Renal pelvis (tissue), 4 donors: ENCODE results near the gene CLN3. TPM values are rescaled to one million over a fixed set of nuclear protein-coding genes. Genes with fewer than 3 reads are reported as not detected.
"Not testable (repeated sequence)": the region's sequence is repeated elsewhere in the genome, so short reads cannot be mapped to it uniquely, and the experiment has no call there.

Experiments
- DNase-seq: peaks from one replicate; pipeline ENCODE4 v3.0.0-alpha.2; 2013
- polyA plus RNA-seq, 3 donors: library from polyadenylated mRNA; unstranded; fragments of 120-200 nt; gene quantifications; one replicate each; pipeline ENCODE4 v1.2.1, GENCODE V29; 2013; ENCODE audit not compliant: insufficient read length in 3 of 3

CLN3 gene
- polyA plus RNA-seq, 3 donors = 31.5 to 41.8 (median 37.9) TPM

DNA sequence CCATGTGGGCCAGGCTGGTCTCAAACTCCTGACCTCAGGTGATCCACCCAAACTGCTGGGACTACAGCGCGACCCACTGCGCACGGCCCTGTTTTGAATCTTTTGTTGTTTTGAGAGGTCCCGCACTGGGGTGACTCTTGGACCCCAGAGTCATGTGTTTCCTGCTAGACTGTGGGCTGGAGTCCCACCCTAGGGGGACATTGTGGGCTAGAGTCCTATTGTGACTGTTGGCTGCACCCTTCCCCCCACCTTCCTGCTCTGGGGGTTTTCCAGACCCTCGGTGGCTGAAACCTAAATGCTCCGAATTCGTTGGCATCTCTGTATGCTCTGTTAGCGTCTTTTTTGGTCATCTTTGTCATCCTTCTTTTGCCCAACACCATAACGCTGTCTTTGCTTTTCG lies 30.9 kb upstream of the CLN3 start:
- DNase-seq = no peak

DNA sequence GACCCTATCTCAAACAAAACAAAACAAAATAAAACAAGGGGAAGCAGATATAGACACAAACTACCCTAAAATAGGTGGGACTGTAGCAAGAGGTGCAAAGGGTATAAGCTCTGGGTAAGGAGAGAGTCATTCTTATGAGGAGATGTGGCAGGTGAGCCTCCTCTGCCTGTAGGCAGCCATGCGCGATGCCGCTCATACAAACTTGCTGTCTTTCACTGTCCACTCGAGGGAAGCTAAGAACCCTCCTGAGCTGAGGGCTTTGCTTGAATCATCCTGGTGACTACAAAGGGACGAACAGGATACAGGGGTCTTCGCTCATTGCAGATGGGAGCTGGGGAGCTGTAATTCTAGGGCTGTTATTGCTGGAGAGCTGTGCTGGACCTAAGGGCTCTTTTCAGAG lies 29.6 kb upstream of the CLN3 start:
- no peak for DNase-seq

DNA sequence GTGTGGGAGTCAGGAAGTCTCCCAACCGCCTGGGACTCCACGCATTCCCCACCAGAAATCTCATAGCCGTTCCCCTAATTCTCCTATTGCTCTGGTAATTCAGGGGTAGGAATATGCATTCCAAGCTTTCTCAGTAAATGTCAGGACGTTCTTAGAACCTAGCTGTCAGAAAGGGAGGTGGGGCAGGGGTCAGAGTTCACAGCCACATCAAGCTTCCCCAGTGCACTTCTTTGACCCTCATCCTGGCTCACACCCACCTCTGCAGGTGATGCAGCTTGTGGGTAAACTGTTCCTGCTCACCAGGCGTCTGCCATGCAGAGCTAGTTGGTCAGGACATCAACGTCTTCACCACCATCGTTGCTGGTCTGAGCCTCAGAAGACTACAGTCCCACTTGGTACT lies 28.8 kb upstream of the CLN3 start:
- no peak for DNase-seq

DNA sequence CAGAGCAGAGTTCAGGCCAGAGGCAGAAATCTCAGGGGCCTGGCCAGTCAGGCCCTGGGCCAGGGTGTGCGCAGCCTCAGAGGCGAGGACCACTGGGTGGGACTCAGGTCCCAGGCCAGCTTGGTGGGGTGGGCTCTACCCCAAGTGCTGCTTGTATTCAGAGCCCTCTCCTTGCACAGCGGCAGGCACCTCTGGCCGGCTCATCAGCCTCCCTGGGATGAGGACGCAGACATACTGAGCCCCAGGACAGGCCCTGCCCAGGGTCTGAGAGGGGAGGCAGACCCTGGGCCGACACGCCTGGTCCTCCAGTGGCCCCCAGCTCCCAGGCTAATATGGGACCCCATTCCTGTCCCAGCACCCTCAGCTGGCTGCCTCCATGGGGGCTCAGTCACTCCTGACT lies 22.4 kb upstream of the CLN3 start:
- no peak for DNase-seq

DNA sequence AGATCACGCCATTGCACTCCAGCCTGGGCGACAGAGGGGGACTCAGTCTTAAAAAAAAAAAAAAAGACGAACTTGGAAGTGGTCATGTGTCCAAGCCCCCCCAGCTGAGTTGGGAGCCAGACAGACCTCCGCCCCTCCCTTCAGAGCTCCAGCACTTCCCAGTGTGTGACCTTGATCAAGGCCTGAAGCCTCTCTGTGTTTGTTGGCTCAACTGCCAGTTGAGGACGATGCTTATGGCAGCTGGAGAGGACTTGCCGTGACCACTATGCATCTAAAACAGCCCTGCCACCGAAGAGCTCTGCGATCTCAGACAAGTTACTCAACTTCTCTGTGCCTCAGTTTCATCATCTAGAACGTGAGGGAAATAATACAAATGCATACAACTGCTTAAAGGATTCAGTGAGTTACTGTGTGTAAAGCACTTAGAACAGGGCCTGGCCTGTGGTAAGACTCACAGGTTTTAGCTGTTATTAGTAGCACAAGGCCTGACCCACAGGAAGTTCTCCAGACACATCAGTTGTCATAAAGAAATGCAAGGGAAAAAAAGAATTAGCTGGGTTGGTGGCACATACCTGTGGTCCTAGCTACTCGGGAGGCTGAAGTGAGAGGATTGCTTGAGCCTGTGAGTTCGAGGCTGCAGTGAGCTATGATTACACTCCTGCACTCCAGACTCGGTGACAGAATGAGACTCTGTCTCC lies 21.8 kb upstream of the CLN3 start:
- DNase-seq = no peak

DNA sequence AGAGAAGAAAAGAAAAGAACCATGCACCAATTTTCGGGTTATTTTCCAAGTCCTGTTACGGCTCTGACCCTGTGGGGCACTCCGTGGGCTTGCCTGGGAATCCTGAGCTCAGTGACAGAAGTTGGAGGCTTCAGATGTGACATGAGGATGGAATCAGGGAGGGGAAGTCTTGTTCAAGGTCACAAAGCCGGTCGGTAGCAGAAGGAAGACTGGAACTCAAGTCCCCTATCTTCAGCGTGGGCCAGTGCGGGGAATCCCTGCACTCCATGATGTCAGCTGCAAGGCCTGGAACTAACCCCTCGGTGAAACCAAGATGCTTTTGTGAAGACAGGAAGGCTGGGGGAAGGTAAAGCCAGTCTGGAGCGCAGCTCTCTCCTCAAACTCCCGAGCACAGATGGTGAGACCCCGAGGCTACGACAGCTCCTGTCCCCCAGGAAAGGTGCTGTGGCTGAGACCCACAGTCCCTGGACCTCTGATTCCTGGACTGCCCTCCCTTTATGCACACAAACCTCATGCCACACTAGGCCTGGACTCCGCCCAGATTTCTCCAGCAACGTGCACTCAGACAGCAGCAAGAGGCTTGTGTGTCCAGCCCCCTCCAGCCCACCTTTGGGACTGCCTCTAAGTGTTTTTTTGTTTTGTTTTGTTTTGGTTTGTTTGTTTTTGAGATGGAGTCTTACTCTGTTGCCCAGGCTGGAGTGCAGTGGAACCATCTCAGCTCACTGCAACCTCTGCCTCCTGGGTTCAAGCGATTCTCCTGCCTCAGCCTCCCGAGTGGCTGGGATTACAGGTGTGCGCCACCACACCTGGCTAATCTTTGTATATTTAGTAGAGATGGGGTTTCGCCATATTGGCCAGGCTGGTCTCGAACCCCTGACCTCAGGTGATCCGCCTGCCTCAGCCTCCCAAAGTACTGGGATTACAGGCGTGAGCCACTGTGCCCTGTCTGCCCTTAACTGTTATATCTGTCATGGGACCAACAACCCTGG lies 20.2 kb upstream of the CLN3 start:
- DNase-seq = no peak

DNA sequence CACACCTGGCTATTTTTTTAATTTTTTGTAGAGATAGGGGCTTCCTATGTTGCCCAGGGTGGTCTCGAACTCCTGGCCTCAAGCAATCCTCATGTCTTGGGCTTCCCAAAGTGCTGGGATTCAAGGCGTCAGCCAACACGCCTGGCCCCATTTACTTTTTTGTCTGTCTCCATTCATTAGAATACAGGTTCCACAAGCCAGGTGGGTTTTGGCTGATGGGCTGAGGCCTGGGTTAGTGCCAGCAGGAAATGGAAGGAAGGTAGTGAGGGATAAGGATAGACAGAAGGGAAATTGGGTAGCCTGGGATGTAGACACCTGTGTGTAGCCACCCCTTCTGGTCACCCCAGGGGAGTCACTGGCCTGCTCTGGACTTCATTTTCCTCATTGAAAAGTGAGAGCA lies 19.2 kb upstream of the CLN3 start:
- DNase-seq = no peak

DNA sequence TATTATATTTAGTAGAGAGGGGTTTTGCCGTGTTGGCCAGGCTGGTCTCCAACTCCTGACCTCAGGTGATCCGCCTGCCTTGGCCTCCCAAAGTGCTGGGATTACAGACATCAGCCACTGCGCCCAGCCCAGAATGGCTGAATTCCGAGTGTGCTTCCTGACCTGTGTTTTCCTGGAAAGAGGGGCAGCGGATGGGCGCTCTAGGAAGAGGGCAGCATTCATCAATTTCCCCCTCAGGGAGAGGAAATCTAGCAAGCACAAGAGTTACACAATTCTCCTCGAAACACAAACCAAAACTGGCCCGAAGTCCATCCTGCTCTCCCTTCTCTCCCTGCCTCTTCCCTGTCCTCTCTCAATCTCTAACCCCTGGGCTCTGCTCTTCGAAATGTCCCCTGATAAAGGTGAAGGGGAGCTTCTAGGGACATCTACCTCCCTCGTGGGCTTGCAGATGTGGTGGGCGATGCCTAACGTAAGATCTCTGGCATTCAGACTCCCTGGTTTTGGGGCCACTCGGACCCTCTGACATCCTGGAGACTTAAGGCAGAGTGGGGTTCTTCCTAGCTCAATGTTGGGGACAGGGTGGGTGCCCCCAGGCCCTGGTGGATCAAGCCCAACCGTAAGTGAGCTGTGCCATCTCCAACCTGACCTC lies 13.7 kb upstream of the CLN3 start:
- no peak for DNase-seq

DNA sequence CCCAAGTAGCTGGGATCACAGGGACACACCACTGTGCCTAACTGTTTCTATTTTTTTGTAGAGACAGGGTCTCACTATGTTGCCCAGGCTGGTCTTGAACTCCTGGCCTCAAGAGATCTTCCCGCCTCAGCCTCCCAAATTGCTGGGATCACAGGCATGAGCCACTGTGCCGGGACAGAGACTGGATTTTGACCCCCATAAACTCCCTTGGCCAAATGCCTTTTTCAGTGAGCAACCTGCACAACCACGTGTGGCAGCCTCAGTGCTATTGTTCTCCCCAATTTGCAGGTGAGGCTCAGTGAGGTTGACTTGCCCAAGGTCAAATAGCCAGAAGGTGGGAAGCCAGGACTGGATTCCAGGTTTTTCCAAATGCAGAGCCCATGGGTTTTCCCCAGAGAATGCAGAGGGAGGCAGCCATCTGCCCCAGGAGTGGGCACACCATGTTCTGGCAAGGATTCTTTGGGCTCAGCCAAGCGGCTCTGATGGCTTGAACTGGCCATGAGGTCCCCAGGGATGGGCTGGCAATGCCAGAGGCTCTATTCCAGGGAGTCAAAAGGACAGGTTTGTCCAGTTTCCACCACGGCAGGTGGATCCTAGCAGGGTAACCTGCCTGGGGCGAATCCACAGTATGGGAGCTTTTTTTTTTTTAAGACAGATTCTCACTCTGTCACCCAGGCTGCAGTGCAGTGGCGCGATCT lies 13.0 kb upstream of the CLN3 start:
- DNase-seq = peak; percentile 16

DNA sequence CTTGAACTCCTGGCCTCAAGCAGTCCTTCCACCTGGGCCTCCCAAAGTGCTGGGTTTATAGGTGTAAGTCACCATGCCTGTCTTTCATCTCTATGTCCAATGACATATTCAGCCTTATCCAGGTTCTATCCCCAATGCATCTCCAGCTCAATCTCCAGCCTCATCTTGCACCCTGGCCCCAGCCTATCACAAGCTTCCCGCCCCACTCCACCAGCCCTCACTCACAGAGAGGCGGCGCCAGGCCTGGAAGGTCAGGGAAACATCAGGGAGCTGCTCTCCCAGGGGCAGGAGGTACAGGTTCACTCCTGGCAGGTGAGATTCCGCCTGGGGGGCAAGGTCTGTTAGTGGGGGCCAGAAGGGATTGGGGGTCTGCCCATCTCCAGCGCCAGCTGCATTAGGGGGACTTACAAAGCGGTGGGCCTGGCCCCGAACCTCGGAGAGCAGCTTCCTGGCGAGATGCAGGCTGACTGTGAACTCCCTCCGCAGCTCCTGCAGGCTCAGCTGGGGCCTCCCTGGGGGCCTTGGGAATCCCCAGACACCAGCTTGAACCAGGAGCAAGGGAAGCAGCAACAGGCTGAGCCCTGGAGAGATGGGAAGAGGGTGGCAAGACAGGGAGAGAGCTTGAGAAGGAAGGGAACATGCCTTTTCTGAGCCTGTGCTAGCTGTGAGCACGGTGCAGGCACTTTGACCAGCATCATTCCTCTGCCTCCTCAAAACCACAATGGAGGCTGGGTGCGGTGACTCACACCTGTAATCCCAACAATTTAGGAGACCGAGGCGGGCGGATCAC lies 11.8 kb upstream of the CLN3 start:
- DNase-seq = no peak

DNA sequence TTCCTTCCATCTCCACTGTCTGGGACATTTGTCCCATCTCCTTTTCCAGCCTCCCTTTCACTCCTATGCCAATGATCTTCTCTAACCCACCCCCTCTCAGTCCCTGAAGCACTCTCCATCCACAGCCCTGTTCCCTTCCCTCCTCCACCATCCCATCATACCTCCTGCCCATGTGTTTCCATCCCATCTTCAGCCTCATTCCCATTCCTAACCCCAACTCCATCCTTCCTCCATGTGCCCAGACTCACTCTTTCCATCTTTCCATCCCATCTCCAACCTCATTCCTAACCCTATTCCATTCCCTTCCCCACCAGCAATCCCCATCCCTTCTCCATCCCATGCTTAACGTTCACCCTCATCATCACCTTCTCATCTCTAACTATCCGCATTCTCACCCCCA lies 10.4 kb upstream of the CLN3 start:
- DNase-seq = no peak

DNA sequence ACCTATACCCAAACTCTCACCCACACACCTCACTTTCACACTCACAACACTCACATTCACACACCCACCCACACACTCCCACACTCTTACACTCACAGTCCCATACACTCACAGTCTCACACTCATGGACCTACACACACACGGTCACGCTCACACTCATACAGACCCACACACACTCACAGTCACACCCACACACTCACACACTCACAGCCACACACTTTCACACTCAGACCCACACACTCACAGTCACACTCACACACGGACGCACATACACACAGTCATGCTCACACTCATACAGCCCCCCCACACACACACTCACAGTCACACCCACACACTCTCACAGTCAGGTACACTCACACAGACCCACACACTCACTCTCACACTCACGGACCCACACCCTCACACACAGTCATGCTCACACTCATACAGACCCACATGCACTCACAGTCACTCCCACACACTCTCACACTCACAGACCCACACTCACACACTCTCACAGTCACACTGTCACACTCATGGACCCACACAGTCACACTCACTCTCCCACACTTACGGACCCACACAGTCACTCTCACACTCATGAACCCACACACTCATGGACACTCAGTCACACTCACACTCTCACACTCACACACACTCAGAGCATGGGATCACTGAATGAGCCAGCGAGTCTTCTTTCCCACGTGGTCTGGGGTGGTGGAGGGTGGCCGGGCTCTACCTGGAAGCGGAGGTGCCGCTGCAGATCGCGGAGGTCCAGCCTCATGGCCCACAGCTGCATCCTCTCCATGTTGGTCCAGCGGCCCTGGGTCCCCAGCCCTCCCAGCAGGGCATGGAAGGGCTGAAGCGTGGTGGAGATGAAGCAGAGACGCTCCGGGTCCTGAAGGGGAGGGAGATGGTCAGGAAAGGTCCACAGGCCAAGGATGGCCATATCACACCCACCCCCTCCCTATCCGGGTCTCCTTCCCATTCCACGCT lies 9.7 kb upstream of the CLN3 start:
- DNase-seq = no peak

DNA sequence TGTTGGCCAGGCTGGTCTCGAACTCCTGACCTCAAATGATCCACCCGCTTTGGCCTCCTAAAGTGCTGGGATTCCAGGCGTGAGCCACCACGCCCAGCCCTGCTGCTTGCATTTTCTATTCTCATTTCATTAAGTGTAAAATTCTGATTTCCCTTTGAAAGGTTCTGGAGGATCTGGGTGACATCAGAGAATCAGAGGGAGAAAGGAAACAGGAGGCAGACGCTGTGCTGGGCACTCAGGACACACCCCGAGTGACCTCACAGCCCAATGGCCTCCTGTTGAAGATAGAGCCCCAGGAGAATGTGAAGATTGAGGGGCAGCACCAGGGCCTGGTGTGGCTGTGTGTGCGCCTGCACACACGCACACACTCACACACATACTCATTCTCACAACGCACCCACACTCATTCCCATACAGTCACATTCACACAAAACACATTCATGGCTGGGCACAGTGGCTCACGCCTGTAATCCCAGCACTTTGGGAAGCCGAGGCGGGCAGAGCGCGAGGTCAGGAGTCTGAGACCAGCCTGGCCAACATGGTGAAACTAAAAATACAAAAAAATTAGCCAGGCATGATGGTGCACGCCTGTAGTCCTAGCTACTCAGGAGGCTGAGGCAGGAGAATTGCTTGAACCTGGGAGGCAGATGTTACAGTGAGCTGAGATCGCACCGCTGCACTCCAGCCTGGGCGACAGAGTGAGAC lies 8.8 kb upstream of the CLN3 start:
- not testable (repeated sequence) for DNase-seq

DNA sequence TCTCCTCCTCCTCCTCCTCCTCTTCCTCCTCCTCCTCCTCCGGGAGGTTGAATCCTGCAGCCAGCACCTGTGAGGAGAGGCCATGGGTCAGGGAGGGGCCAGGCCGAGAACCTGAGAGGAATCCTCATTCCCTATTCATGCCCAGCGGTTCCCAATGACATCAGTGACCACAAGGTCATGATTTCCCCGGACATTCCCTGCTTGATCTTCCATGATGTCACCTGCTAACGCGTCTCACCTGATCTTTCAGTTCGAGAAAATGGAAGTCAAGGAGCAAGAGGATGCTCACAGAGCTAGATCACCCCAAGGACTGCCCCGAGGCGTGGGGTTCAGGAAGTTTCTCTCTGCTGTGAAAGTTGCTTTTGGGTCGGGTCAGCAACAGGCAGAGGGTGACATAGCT lies 8.0 kb upstream of the CLN3 start:
- no peak for DNase-seq

DNA sequence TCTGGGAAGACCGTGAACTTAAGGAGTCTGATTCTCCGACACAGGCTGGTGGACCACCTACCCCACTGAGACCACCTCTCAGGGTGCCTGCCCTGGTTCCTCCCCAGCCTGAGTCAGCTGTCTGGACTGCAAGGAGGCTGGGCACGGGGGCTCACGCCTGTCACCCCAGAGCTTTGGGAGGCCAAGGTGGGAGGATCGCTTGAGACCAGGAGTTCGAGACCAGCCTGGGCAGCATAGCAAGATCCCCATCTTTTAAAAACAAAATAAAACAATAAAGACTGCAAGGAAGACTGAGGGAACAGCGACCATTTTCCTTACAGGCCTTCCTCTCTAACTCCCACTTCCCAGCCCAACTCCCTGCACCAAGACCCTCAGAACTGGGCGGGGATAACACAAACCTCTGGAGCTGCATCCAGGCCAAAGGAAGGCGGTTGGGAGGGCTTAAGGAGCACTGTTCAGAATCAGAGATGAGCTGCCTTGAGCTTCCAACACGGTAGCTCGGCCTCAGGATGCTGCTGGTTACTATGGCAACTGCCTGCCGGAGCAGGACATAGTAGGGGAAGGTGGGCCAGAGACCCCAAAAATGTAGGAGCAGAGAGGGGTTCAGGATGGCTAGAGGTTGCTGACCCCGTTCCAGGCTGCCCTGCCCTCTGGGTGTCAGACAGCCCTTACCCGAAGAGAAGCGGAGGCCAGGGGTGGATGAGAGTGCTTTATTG lies 7.0 kb upstream of the CLN3 start:
- no peak for DNase-seq

DNA sequence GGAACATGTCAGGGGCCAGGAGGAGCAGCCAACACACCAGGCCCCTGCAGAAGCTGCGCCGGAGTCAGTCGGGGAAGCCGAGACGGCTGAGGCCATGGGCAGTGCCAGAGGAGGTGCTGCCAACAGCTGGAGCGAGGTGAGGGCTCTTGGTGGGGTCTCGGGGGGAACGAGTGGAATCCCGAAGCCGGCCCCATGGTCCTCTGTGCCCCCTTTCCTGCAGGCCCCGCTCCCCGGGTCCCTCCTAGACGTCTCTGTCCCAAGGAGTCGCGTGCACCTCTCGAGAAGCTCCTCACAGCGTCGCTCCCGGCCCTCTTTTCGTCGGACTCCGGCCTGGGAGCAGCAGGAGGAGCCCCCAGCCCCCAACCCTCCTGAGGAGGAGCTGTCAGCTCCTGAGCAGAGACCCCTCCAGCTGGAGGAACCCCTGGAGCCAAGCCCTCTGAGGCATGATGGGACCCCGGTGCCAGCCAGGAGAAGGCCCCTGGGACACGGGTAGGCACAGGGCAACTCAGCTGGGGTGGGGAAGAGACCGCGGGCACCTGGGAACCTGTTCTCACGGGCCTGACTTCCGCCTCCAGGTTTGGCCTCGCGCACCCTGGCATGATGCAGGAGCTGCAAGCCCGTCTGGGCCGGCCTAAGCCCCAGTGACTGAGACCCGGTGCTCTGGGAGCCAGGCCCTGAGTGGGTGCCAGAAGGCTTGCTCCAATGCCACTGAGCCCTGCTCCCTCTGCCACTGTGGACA lies 6.2 kb upstream of the CLN3 start:
- no peak for DNase-seq

DNA sequence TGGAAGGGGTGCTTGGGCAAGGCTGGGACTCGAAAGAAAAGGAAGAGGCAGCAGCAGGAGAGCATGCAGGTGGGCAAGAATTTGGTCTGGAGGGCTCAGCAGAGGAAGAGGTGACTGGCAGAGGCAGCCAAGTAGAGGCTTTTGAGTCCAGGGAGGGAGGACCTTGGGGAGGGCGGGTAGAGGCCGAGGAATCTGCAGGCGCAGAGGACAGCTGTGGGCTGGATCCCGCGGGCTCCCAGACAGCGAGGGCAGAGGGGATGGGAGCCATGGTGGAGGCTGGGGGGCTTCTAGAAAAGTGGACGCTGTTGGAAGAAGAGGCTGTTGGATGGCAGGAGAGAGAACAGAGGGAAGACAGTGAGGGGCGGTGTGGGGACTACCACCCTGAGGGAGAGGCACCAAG lies 5.5 kb upstream of the CLN3 start:
- no peak for DNase-seq

DNA sequence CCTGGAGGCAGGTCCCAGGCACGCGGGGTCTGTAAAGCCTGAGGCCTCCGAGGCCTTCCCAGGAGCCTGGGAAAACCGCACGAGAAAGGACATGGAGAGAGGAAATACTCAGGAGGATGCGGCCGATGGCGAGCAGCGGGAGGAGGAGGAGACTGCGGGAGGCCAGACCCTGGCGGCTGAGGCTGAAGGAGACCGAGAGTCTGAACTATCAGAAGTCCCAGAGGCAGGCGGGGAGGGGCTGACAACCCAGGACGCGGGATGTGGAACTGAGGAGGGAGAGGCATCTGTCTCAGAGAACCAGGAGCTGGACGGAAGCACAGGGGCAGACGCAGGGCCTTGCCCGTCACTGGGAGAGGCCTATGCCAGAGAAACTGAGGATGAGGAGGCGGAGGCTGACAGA lies 5.0 kb upstream of the CLN3 start:
- no peak for DNase-seq
